A549 treated with ZK216348 at 1 μM for 4 hours (cell line): ENCODE measurements around the gene SAMD9. TPM values are rescaled to one million over a fixed set of nuclear protein-coding genes. Genes with fewer than 3 reads are reported as not detected.

Experiments
- total RNA-seq: library from RNA; stranded (reverse); fragments of 200-300 nt; extraction: Qiagen RNA extraction; gene quantifications from 5 replicates; pipeline ENCODE4 v1.2.3, GENCODE V29; 2022; ENCODE audit warnings: low read depth

Gene SAMD9
- 2.6 to 6.5 TPM (median 5.3 TPM) in 5 replicates for total RNA-seq

DNA sequence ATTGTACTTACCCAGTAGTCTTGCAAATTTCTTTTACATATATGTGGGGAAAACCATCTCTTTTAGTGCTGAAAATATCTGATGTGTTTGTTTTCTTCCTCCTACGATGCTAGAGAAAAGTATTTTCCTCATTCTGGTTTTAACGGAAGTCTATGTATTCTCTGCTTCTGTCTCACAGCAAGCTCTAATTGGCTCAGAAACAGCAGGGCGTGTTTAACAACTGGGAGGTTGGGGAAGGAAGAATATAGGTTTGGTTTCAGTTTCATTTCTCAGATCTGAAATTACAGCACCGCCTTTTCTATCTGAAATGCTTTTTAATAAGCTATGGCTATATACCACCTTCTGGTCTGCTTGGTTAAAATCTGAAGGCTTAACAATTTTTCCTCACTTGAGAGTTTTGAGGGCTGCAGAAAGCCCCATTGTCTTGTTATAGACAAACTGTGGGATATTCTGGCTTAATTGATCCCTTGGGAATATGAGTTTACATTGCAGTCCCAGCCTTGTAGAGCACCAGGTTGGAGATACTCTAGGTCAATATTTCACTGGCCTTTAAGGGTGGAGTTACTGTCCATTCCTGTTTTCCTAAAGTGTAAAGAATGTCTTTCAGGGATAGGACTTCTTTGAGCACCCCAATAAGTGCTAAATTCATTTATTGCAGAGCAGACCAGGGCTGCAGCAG is at the start of gene SAMD9:
Gene SAMD9, minus strand, starts transcription at position 128 of the 679 bp plus-strand sequence. CDS start 11,882 bp downstream, outside the sequence.

DNA sequence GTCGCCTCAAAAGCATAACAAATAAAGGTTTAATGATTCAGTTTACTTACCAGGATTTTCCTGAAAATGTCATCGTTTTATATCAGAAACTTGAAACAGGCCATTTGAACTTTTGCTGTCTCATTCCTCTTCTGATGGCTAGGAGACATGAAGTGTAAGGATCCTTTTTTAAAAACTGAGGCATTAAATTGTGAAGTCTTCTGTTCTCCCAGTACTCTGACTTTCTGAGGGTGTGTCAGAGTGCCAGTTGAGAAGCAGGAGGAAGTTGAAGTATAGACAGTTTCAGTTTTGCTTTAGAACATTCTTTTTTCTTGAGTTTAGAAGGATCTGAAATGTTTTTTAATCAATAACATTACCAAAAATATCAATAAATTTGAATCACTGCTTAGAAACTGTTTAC is 30.4 kb upstream of the SAMD9 start, which contains the start of gene SAMD9L:
Gene SAMD9L, minus strand, starts transcription at position 242 of the 400 bp plus-strand sequence. CDS start 12,414 bp downstream, outside the sequence.

Other genes with a start within 250 kb of the SAMD9 start
- gene SAMD9L, start 30.4 kb upstream of the SAMD9 start, total RNA-seq = 0.37 to 1.1 TPM (median 0.64 TPM) in 5 replicates
- not detected in 5 replicates for gene HEPACAM2, start 108.5 kb upstream of the SAMD9 start, total RNA-seq
- gene VPS50, start 114.4 kb upstream of the SAMD9 start, total RNA-seq = 5.3 to 7.4 TPM (median 6.7 TPM) in 5 replicates